ENCODE results near the gene ADH6.
"Not testable (repeated sequence)": the region's sequence is repeated elsewhere in the genome, so short reads cannot be mapped to it uniquely, and the experiment has no call there.

ADH6 gene

DNA sequence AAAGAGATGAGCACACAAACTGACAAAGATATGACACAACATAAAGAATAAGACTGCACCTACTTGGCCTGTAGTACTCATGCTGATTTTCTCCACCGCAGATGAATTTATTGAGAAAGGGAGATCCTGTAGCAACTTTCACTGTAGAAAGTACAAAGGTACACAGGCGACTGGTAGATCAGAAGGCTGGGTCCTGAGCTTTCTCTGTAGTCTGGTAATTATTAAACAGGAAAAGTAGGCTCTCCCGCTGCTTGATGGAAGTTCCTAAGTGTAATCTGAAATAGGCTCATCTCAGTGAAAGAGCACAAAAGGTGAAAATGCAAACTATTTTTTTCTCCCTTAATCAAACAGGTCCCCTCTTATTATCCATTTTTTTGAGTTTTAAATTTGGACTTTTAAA, at the start of gene ADH6:
Gene ADH6, minus strand, starts transcription at position 175 of the 400 bp plus-strand sequence. Its CDS starts 94 bp downstream, at position 81.
- DNase-seq: no peak

DNA sequence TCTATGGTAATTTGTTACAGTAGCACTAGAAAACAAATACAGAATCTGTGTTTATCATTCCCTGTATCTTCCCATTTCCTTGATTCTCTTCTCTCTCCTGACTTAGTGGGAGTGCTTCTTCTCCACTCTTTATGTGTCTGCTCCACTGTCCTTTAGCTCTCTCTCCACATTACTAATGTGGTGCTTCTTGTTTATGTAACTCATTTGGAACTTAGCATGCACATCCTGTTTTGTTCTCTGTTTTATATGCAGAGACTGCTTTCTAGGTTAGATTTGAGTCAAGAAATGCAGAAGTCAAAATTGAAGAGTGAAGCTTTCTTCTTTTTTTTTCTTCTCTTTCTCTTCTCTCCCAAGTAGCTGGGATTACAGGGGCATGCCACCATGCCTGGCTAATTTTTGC, 45.9 kb upstream of the ADH6 start:
- DNase-seq: no peak

DNA sequence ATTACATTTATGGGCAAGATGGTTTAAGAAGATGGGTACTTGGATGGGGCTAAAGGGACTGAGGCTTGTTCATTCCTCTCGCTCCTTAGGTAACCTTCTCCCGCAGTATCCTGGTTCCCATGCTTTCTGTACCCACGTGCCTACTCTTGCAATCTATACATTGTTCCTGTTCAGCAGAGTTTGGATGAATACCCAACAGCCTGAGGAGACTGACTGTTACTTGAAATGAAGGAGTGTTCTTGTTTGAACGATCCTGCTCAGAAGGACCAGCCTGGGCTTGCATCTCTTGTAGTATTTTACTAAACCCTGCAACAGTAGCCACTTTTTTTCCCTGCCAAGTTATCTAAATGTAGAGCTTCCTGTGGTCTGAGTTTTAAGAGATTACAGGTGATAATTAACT, 33.7 kb upstream of the ADH6 start:
- no peak for DNase-seq

DNA sequence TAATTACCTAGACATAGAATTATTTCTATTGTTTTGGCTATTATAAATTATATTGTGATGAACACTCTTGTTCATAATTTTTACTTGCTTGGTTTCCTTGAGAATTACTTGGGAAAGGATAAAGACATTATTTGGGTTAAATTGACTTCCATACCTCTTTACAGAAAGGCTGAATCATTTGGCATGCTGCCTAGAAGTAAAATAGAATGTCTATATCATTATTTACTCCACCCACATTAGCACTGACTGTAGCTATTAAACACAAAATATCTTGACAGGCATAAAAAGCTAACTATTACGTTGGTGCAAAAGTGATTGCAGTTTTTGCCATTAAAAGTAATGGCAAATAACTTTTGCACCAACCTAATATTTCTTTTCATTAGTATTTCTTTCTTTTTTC, 29.7 kb upstream of the ADH6 start:
- DNase-seq: no peak

DNA sequence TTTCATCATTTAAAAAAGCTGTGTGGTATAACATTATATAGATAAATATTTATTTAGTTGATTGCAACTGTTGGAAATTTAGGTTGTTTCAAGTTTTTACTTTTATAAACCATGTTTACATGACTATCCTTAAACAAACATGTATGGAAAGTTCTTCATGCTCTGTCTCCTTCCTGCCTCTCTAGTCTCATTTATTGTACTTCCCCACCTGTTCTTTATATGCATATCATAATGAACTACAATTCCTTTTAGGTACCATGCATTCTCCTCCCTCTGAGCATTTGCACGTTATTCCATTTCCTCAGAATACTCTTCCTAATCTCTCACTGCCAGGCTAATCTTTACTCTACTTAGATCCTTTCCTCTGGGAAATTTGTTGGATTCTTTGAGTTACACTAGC, 16.9 kb upstream of the ADH6 start:
- DNase-seq: no peak

DNA sequence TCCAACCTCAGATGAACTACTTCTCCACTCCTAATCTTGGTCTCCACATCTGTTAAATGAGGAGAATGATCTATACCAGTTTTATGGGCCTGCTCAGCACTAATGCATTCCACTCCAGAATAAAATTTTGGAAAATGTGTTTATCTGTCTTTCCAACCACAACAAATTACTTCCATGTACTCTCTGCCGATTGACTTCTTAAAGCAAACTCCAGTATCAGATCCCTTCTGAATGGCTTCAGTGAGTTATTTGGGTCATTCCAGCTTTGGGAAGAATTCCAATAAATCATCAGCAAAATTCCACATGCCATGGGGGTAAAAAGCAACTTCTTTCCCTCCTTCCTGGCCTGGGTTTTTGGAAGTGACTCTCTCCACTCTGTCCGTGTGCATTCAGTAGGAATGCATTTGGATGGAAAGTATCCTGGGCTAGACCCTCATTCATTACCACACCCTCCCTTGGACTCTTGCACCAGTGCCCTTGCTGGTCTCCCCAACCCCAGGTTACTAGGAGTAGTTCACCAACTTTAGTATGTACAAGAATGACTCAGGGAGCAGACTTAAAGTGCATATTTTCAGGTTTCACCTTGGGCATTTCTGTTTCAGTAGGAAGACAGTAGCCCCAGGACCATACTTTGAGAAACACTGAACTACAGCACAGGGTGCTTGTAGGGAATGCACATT, 15.4 kb upstream of the ADH6 start:
- no peak for DNase-seq

DNA sequence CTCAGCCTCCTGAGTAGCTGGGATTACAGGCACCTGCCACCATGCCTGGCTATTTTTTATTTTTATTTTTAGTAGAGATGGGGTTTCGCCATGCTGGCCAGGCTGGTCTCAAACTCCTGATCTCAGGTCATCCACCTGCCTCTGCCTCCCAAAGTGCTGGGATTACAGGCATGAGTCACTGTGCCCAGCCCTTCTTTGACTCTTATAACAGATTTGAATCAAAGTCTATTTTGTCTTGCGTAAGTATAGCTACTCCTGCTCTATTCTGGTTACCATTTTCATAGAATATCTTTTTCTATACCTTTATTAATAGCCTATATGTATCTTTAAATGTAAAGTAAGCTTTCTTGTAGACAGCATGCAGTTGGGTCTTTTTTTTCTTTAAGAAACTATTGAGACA, 14.4 kb upstream of the ADH6 start:
- DNase-seq: not testable (repeated sequence)

DNA sequence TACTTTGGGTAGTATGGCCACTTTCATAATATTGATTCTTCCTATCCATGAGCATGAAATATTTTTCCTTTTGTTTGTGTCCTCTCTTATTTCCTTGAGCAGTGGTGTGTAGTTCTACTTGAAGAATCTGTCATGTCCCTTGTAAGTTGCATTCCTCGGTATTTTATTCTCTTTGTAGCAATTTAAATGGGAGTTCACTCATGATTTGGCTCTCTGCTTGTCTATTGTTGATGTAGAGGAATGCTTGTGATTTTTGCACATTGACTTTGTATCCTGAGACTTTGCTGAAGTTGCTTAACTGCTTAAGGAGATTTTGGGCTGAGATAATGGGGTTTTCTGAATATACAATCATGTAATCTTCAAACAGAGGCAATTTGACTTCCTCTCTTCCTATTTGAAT, 9.7 kb upstream of the ADH6 start:
- not testable (repeated sequence) for DNase-seq

DNA sequence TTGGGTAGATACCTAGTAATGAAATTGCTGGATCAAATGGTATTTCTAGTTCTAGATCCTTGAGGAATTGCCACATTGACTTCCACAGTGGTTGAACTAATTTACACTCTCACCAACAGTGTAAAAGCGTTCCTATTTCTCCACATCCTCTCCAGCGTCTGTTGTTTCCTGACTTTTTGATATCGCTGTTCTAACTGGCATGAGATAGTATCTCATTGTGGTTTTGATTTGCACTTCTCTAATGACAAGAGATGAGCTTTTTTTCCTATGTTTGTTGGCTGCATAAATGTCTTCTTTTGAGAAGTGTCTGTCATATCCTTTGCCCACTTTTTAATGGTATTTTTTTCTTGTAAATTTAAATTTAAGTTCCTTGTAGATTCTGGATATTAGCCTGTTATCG, 8.6 kb upstream of the ADH6 start:
- not testable (repeated sequence) for DNase-seq

DNA sequence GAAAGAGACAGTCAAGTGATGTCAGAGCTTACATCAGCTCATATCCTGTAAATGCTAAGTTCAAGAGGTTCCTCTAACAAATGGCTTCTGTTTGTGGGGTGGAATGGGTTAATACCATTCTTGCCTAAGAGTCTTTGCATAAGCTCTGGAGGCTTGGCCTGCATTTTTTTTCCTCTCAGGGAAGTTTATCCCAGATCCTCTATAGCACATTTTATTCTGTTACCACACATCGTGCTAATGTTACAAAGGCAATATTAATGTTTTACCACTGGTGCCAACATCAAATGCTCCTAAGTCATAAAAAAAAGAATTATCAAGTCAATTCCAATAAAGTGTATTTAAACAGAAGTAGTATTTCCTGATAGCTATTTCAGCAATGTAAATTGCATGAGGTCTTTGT, 2.9 kb upstream of the ADH6 start:
- DNase-seq: no peak

DNA sequence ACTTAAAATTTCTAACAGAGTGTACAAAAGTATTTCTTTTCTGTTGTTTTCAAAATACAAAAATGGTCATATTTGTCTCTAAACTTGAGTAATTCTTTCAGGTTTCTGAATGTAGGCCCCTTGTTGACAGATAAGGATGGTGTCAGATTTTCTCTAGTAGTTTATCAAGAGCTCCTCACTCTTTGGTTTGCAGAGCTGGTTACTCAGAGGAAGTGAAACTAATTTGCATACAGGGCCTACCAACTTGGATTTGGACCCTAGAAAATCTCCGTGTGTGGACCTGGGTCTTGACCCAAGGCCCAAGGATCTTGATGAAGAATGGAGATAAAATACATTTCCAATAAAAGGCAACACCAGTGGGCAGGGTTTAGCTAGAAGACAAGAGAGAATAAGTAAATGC, 433 bp upstream of the ADH6 start:
- DNase-seq: no peak

DNA sequence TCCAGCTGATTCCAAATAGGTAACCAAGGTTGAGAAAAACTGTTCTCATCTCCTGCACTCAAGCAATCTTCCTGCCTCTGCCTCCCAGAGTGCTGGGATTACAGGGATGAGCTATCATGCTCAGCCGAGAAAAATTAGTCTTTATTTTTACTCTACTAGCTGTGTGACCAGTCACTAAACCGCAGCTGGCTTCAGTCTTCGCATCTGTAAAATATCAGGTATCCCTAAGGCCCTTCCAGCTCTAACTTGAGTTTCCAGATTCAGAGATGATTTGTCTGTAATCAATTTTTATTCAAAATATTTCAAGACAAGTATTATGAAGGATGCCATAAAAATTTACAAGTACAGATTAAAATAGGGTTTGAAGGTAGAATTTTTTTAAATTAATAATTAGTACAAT, 3.5 kb downstream of the ADH6 start:
- DNase-seq: no peak

DNA sequence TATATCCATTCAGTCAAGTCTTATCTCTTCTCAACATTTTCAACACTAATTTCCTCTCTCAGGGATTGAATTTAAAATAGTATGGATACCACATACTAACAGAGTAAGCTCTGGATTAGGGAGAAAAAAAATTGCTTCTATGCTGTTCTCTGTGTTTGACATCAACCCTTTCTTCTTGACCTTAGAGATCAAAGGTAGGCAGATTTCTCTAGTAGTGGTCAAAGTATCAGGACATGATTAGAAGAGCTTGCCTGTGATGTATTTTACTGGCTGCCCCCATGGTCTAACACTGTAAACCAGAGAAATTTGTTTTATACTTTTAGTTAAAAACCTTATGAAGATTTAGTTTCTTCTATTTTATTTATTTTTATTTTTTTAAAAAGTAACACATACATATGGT, 8.3 kb downstream of the ADH6 start:
- DNase-seq: no peak

DNA sequence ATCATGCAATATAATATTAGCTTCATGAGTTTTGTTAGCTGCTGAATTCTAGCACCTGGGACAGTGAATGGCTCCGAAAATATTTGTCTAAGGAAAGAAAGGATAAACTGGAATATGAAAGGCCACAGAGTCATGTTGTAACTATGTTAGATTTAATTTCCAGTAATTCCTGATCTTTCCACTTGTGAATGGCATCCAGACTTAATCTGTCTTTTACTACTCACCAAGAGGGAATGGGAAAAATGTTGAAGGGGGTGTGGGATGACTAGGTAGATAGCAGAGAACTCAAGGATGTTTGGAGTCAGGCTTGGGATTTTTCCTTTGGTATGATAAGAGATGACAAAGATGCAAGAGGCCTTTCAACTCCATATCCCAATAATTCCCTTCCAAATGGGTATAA, 9.4 kb downstream of the ADH6 start:
- no peak for DNase-seq

DNA sequence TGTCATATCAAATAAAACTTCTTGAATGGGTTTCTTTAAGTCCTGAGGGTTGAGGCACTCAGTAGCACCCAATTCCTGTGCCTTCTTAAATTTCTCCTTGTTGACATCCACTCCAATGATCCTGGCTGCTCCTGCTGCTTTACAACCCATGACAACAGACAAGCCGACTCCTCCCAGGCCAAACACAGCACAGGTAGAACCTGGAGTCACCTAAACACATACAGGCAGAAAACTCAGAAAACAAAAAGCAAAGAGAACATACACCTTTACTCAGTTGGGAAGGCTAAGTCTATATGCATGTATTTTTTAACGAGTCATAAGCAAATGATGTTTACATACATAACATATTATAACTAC, 10.3 kb downstream of the ADH6 start:
- no peak for DNase-seq

DNA sequence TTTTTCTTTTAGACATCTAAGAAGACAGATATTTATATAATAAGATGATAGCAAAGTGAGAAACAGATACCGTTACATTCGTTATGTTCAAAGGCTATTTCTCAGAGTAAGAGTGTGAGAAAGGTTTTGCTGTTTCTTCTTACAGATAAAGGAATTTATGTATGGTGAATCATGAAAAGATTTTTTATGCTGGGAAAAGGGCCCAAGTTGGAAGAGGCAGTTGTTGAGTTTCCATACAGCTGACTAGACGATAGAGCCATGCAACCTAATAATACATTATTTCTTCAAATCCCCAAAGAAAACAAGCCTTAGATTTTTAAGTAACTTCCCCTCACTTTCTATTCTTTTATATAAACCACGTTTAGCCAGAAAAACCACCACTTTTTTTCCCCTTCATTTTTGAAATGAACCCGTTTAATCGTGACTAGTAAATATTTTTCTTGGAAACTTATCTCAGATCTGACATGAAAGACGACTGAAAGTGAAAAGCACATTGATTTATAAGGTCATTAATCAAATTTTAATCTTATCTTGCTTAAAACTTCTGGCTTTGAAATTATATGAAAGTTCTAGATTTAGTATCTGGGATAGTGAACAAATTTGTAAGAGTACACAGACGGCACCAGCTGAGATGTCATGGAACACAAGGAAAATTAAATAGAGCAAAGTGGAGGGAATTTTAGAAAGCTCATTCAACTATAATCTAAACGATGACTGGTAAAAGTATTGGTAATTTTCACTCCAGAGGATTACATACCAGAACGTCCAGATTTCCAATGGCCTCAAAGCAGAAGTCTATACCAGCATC, 10.9 kb downstream of the ADH6 start:
- no peak for DNase-seq

DNA sequence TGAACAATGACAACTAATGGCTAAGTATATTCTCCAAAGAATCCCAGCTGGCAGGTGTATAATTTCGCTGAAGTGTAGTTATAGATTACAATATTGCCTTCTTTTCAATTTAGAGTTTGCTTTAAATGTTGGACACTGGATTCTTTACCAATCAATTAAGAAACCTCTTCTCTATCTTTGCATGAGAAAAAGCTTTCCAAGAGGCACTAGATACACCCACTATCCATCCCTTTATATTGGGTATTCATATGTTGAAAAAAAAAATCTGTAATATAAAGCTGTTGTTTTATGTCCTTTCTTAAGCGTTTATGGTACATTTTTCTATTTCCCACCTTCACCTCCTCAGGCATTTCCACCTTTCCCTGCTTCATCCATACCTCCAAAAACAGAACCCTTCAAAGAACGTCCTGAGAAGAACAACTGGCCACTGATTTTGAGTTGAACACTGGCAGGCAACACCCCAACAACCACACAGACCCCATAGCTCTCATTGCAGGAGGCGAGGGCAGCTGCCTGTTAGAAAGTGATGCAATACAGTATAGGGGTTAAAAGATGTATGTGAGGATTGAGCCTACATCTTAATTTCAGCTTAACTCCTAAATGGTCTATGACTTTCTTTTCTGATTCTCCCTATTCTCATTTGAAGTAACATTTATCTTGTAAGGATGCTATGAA, 11.8 kb downstream of the ADH6 start:
- no peak for DNase-seq

DNA sequence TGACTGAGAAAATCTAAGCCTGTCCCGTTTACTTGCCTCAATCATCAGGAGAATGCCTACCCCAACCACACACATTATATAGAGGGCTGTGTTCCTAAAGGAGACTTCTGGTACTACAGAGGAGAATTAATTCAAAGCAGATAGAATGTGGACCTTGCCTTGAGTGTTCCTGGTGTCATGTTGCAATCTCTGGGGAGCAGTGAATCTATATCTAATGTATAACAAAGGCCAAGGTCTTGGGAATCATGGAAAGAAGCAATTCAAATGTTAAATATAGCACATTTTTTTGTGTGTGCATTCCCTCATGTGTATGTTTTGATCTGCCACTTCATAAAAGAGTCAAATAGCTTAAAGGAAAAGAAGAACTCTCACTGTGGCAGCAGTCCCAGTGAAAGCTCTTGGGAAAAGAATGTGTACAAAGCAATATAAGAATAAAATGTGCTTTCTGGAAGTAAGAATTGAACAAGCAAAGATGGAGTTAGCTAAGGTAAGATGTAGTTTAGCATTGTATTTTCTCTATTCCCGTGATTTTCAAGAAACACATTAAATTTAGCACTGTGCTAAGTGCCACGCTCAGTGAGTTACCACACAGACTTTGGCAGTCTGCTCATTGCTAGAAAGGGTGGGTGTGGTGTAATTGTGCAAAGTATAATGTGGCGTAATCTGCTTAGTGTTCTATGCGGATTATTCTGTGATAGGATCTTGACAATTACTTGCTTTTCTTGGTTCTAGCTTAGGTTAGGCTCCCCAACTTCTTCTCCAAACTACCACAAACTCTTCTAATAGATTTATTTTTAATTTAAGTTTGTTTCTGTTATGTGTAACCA, 13.7 kb downstream of the ADH6 start:
- no peak for DNase-seq

DNA sequence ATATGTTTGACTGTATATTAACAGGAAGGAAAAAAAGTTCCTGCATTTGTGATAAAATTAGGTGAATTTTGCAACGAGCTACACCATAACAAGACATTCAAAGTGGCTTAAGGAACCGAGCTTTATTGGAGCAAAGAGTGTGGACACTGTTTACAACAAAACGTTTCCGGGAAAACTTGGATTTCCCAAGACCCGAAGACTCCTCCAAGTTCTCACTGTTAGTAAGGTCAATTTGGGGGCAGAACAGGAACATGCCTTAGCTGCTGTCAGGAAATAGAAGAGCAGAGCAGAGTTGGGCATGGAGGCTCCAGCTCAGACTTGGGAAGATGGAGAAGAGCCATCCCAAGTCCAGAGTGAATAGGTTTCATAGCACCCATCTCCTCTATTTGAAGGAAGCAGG, 16.5 kb downstream of the ADH6 start:
- DNase-seq: no peak

DNA sequence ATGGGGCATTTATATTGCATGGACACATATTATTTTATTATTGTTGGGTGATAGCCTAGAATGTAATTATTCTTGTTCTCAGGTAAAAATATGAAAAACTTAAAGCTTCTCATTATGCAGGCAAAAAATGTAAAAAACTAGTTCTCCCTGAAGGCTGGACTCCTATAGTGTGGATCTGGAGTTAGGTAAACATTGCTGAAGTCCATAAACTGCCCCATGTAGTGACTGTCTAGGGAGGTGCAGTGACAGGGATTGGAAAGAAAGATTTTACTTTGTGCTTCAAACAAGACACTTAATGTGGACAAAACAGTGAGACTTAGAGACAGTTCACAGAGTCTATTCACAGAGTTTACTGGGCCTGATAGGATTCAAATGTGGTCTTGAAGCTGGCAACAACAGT, 17.0 kb downstream of the ADH6 start:
- no peak for DNase-seq

DNA sequence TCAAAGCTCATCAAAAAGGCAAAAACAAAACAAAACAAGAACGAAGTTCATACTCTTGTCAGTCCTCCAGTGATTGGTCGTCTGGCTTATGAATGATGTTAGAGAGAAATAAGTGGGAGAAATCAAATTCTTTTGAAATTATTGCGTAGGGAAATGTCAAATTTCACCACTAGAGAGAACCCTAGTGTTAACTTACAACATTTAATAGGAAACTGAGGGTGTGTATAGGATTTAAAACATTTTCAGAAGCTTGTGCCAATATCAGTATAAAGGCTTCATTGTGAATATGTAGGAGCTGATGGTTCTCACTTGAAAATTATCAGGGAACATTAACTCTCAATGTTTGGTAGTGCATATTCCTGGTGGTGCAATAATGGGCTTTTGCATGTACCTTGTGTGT, 17.4 kb downstream of the ADH6 start:
- DNase-seq: no peak

DNA sequence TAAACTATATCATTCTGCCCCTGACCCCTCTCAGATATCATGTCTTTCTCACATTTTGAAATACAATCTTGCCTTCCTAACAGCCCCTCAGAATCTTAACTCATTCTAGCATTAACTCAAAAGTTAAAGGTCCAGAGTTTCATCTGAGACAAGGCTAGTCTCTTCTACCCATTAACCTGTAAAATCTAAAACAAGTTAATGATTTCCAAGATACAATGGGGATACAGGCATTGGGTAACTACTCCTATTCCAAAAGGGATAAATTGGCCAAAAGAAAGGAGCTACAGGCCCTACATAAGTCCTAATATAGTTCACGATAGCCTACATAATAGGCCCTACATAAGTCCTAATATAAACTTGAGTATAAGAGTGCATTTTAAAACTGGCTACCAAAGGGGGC, 18.9 kb downstream of the ADH6 start:
- DNase-seq: no peak

DNA sequence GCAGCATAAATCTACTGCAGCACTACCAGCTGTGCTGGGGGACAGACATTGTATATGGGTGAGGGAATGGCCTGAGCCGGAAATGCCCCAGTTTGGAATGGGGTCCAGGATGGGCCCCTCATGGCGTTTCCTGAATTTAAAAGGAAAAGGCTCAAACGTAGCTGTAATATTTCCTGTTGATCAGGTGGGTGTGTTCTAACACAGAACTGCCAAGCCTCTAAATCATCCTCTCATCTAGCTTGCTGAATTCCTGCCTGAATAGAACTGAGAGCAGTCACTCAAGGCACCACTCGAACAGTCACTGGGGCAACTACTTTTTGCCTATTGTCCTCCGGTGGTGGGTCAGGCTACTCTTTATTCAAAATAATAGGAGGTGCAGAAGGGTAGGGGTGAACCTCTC, 28.7 kb downstream of the ADH6 start:
- no peak for DNase-seq

Data from activated CD4-positive, alpha-beta T cell treated with anti-CD3 and anti-CD28 coated beads, Interleukin-2, amount 50 U/mL, for 1 hour (primary cell).